GOT3 (cell line): ENCODE measurements around the gene LTF.
"Not testable (repeated sequence)": the region's sequence is repeated elsewhere in the genome, so short reads cannot be mapped to it uniquely, and the experiment has no call there.

ENCODE experiments used
- DNase-seq: peaks from one replicate; lab custom pipeline; 2025; ENCODE audit warnings: mixed read lengths; lab: John Stamatoyannopoulos, UW

Gene LTF

GRCh38 chr3:46440531-46441294 is 24.0 kb downstream of the LTF start:
- no peak for DNase-seq

- no peak for DNase-seq
These were observed 25.9 kb downstream of the LTF start for GRCh38 chr3:46438831-46439230.

GRCh38 chr3:46435081-46435726 is 29.5 kb downstream of the LTF start:
- DNase-seq: no peak

GRCh38 chr3:46433841-46434240 is 30.9 kb downstream of the LTF start:
- DNase-seq: no peak

GRCh38 chr3:46433118-46433517 is 31.6 kb downstream of the LTF start:
- not testable (repeated sequence) for DNase-seq

- not testable (repeated sequence) for DNase-seq
These were observed 32.8 kb downstream of the LTF start for GRCh38 chr3:46431905-46432304.

- DNase-seq: not testable (repeated sequence)
These were observed 33.8 kb downstream of the LTF start for GRCh38 chr3:46430879-46431278.

GRCh38 chr3:46429671-46430070 is 35.0 kb downstream of the LTF start:
- no peak for DNase-seq

GRCh38 chr3:46429250-46429649 is 35.5 kb downstream of the LTF start:
- DNase-seq: no peak

GRCh38 chr3:46427916-46428833 is 36.5 kb downstream of the LTF start:
- DNase-seq: no peak

- DNase-seq: not testable (repeated sequence)
These were observed 37.3 kb downstream of the LTF start for GRCh38 chr3:46427404-46427803.

GRCh38 chr3:46426476-46426875 is 38.2 kb downstream of the LTF start:
- not testable (repeated sequence) for DNase-seq

- DNase-seq: no peak
These were observed 41.1 kb downstream of the LTF start for GRCh38 chr3:46423588-46423987.

- no peak for DNase-seq
These were observed 42.1 kb downstream of the LTF start for GRCh38 chr3:46422617-46423016.

- no peak for DNase-seq
These were observed 43.8 kb downstream of the LTF start for GRCh38 chr3:46420931-46421330.

GRCh38 chr3:46419816-46420215 is 44.9 kb downstream of the LTF start:
- DNase-seq: no peak

- no peak for DNase-seq
These were observed 46.7 kb downstream of the LTF start for GRCh38 chr3:46417841-46418611.

GRCh38 chr3:46416811-46417510 is 47.7 kb downstream of the LTF start:
- DNase-seq: no peak

- no peak for DNase-seq
These were observed 48.4 kb downstream of the LTF start for GRCh38 chr3:46416125-46416810.

- DNase-seq: no peak
These were observed 50.0 kb downstream of the LTF start for GRCh38 chr3:46414739-46415138.
